Activated CD4-positive, alpha-beta T cell treated with anti-CD3 and anti-CD28 coated beads for 48 hours (primary cell): ENCODE data around the gene TMEM100.
"Not testable (repeated sequence)": the region's sequence is repeated elsewhere in the genome, so short reads cannot be mapped to it uniquely, and the experiment has no call there.

Experiments used
- DNase-seq: peaks from one replicate; pipeline ENCODE4 v3.0.0-alpha.2; 2020

TMEM100 gene

DNA sequence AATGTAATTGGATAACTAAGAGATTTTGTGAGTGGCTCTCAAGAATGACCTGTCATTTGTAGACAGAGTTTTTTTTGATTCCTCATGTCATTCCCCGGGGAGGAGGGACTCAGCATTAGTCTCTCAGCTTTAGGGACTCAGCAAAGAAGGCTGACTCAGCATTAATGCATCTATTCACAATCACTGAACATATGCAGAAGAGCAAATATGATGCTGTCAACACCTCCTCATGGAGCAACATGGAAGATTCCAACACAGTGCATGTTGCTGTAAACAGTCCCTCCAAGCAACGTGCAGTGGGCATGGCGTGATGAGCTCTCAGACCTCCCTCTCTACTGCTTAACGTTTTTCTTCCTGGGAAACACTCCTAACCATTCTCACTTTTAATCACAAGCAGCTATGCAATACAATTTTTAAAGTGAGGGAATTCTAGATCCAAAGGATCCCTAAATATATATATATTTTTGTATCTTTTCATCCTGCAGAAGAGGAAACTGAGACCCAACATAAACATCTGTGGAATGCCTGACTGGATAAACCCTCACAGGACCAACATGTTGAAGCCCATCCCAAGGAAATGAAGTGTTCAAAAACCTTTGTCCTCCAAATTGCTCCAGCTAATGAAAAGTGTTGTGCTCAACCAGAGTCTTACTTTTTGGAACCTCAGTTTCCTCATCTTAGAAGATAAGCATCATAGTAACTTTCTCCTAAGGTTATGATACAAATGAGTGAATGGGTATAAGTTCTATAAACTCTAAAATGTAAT is 38.9 kb downstream of the TMEM100 start:
- no peak for DNase-seq

DNA sequence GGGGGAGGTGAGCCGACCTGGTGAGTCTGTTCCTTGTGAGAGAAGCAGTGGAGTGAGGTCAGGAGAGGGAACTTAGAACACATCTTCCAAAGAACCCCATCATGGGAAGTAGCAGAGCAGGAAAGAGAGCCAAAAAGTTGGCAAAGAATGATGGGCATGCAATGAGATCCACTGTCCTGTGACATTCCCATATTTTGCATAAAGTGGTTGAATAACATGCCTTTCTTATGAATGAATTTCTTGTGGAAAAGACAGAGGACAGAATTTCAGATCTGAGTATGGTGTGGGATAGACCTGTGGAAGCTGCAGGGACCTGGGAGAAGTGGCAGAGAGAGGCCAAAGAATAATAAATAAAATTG is 41.3 kb downstream of the TMEM100 start:
- no peak for DNase-seq

DNA sequence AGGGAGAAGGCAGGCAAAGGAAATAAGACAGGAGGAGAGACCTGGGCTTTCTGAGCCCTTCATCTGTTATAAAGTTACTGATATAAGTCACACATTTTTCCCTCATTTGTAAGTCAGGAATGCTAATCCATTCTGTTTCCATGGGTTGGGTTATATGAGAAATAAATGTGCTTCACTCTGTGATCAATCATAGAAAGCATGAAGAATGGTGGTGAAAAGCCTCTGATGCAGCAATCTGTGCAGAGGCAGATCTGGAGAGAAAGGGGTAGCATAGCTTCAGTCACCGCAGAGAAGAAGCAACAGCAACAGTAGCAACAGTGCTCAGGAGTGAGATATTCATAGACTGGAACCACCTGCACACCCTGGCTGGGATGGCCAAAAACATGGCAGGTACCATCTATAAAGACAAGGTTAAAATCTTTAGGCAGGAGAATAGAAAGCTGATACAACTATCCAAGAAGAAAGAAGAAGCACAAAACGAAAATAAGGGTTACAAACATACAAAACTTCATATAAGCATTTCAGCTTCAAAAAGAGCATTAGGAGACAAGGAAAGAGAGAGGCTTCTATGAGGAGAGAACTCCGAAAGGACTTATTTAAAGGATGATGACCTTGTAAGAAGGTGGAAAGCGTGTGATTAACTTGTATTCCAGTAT is 41.9 kb downstream of the TMEM100 start:
- DNase-seq: no peak

DNA sequence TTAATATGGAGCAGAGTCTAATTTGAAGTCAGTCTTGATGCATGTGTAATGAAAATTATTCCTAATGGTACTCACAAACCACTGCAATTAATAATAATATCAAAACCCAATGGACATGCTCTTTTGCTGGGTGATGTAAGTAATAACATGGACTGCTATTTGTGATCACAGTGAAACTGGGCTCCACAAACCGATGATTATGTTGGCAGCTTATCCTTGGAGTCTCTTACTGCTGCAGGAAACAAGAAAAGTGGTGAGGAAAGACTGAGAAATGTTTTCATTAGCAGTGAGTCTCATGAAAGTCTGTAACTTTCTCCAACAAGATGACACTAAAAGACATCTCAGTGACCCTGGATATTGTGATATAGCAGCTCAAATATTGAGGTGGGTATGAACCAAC is 45.2 kb downstream of the TMEM100 start:
- no peak for DNase-seq

DNA sequence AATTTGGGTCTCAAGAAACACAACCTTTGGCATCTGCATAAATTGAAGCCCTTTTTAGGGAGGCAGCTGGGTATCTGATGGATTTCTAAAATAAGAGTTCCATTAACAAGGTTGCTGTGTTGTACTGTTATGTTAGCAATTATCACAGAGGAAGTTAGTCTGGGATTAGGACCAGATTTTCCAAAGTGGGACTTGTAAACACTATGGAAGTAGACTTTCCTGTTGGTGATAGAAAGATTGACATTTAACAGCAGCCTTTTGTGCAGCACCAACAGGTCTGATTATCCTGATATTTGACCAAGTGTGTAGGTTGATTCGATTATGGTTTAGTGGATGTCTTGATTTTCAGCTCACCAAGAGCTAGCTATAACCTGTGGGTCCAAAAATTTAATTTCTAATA is 46.4 kb downstream of the TMEM100 start:
- DNase-seq: no peak

DNA sequence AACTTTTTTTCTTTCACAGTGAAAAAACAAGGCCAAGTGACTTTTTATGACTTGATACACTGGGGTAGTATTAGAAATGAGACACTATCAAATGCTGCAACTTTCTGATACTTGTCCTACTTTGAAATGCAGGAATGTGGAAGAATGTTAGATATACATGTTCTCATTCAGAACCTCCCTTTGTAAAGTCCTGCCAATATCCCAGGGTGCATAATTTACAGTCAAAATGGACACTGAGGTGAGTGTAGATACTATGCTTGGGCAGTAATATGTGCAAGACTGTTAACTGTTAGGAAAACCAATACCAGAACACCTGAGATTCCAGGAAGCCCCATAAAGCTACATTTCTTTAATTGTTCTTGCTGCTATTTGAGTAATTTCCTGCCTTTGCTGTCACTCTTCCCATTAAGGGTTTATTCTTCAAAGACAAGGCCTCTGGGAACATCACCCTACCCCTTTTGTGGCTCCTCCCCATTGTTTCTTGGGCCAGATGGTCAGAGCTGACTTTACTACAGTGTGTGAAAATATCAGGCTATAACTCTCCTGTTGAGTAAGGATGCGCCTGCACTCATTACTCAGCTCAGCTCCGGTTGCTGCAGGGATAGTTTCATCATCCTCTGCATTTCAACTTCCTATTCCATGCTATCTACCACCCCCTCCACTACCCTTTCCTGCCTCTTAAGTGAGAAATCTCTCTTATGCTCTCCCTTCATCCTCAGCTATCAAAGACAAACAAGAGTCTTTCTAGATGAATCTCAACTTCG is 48.7 kb downstream of the TMEM100 start:
- no peak for DNase-seq

DNA sequence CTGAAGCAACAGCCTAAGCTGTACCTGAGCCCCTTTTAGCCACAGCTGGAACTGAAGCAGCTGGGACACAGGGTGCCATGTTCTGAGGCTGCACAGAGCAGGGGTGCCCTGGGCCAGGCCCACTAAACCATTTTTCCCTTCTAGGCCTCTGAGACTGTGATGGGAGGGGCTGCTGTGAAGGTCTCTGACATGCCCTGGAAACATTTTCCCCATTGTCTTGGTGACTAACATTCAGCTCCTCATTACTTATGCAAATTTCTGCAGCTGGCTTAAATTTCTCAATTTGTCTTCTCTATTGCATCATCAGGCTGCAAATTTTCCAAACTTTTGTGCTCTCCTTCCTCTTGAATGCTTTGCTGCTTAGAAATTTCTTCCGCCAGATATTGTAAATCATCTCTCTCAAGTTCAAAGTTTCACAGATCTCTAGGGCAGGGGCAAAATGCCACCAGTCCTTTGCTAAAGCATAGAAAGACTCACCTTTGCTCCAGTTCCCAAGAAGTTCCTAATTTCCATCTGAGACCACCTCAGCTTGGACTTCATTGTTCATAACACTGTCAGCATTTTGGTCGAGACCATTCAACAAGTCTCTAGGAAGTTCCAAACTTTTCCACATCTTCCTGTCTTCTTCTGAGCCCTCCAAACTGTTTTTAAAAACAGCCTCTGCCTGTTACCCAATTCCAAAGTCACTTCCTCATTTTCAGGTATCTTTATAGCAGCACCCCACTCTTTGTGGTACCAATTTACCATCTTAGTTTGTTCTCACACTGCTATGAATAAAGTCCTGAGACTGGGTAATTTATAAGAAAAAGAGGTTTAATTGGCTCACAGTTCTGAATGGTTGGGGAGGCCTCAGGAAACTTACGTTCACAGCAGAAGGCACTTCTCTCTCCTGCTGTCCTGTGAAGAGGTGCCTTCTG is 49.8 kb downstream of the TMEM100 start:
- no peak for DNase-seq

DNA sequence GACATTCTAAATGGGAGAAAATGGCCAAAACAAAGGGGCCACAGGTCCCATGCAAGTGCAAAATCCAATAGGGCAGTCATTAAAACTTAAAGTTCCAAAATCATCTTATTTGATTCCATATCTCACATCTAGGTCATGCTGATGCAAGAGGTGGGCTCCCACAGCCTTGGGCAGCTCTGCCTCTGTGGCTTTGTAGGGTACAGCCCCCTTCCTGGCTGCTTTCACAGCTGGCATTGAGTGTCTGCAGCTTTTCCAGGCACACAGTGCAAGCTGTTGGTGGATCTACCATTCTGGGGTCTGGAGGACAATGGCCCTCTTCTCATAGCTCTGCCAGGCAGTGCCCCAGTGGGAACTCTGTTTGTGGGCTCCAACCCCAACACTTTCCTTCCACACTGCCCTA is 50.7 kb downstream of the TMEM100 start:
- not testable (repeated sequence) for DNase-seq
